ENCODE results near the gene SPAG9. TPM values are rescaled to one million over a fixed set of nuclear protein-coding genes. Genes with fewer than 3 reads are reported as not detected.

Gene SPAG9
- total RNA-seq, 1 donor: 192 TPM

- peak; percentile 34 for DNase-seq (ENCODE audit: insufficient read length, low spot score, missing footprints)
- H3K27ac ChIP-seq (ENCODE audit: low read depth, low read length): no peak overlapping the region
These were observed 204.5 kb downstream of the SPAG9 start for GRCh38 chr17:50916026-50916707.

DNA sequence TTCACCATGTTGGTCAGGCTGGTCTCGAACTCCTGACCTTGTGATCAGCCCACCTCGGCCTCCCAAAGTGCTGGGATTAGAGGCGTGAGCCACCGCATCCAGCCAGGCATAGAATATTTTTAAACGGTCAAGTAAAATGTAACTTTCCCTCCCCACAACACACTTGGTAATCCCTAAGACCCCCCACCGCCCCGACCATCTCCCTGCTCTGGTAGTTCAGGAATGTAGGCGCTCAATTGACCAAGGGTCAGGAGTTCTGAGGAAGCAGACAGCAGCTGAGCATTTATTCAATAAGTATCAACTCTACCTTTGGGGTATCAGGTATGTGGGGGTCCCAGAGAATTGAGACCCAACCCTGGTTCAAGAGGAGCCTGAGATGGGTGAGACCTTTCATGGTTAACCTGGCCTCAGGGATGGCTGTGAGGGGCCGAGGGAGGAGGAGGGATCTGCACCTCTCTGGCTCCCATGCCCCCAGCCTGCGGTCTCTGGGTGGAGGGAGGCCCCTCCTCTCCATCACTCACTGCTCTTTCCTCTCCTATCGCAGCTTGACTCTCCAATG is 206.1 kb downstream of the SPAG9 start:
- no peak overlapping the region for H2AFZ ChIP-seq (ENCODE audit: low read length)
- H3K4me1 ChIP-seq (ENCODE audit: insufficient read depth, low read length): peaks cover 6% of the 10 kb centered on the region
- no peaks in the 10 kb centered on the region for H4K20me1 ChIP-seq (ENCODE audit: insufficient read depth, low read length)
- H3K36me3 ChIP-seq (ENCODE audit: insufficient read depth, low read length): no peaks in the 10 kb centered on the region
- H3K9me3 ChIP-seq (ENCODE audit: low read depth, low read length): no peaks in the 10 kb centered on the region
- no peak for TF ChIP-seq CTCF (IDR thresholded peaks at IDR 0.05; ENCODE audit: extremely low read depth, low read depth, low read length)
- H3K79me2 ChIP-seq (ENCODE audit: insufficient read depth, low read length): no peaks in the 10 kb centered on the region
- H3K27me3 ChIP-seq (ENCODE audit: insufficient read depth, low read length): peaks cover 5% of the 10 kb centered on the region
- H3K4me2 ChIP-seq (ENCODE audit: insufficient read depth, low read length): no peak overlapping the region
- H3K4me3 ChIP-seq (ENCODE audit: insufficient read depth, low read length): no peak overlapping the region
- H3K27ac ChIP-seq (ENCODE audit: low read depth, low read length): no peak overlapping the region
- DNase-seq (ENCODE audit: insufficient read length, low spot score, missing footprints): no peak

More at GRCh38 chr17:50916026-50916707, 204.5 kb downstream of the SPAG9 start:
- Histone ChIP-seq H3K4me3 (ENCODE audit: insufficient read depth, low read length) (no peak overlapping the region), H3K9me3 (ENCODE audit: low read depth, low read length) (no peaks in the 10 kb centered on the region), H3K4me2 (ENCODE audit: insufficient read depth, low read length) (no peak overlapping the region), H4K20me1 (ENCODE audit: insufficient read depth, low read length) (no peaks in the 10 kb centered on the region), H3K79me2 (ENCODE audit: insufficient read depth, low read length) (no peaks in the 10 kb centered on the region), H3K27me3 (ENCODE audit: insufficient read depth, low read length) (no peaks in the 10 kb centered on the region), H3K4me1 (ENCODE audit: insufficient read depth, low read length) (peaks cover 9% of the 10 kb centered on the region), H3K36me3 (ENCODE audit: insufficient read depth, low read length) (no peaks in the 10 kb centered on the region), H2AFZ (ENCODE audit: low read length) (no peak overlapping the region)
- no peak for TF ChIP-seq CTCF (IDR thresholded peaks at IDR 0.05; ENCODE audit: extremely low read depth, low read depth, low read length)

GRCh38 chr17:50913120-50913519 is 207.5 kb downstream of the SPAG9 start:
- Histone ChIP-seq H3K4me2 (ENCODE audit: insufficient read depth, low read length) (no peak overlapping the region), H2AFZ (ENCODE audit: low read length) (no peak overlapping the region), H3K79me2 (ENCODE audit: insufficient read depth, low read length) (no peaks in the 10 kb centered on the region), H4K20me1 (ENCODE audit: insufficient read depth, low read length) (no peaks in the 10 kb centered on the region), H3K4me3 (ENCODE audit: insufficient read depth, low read length) (no peak overlapping the region), H3K27ac (ENCODE audit: low read depth, low read length) (no peak overlapping the region), H3K4me1 (ENCODE audit: insufficient read depth, low read length) (no peaks in the 10 kb centered on the region), H3K9me3 (ENCODE audit: low read depth, low read length) (no peaks in the 10 kb centered on the region), H3K36me3 (ENCODE audit: insufficient read depth, low read length) (no peaks in the 10 kb centered on the region), H3K27me3 (ENCODE audit: insufficient read depth, low read length) (peaks cover 5% of the 10 kb centered on the region)
- no peak for TF ChIP-seq CTCF (IDR thresholded peaks at IDR 0.05; ENCODE audit: extremely low read depth, low read depth, low read length)
- no peak for DNase-seq (ENCODE audit: insufficient read length, low spot score, missing footprints)

Other genes with a start within 250 kb of the SPAG9 start
- 53.6 and 58.6 TPM in 2 replicates for gene NME1, start 32.7 kb upstream of the SPAG9 start, total RNA-seq
- 512 and 524 TPM in 2 replicates for gene NME2, start 45.5 kb upstream of the SPAG9 start, total RNA-seq
- 13.3 and 16.3 TPM in 2 replicates for gene MBTD1, start 139.2 kb upstream of the SPAG9 start, total RNA-seq
- gene UTP18, start 139.7 kb upstream of the SPAG9 start, total RNA-seq: 31.5 and 38.0 TPM in 2 replicates